Measurements from ENCODE around the gene PDE10A.

- TF ChIP-seq KLF16 (CRISPR knock-in tag; IDR thresholded peaks at IDR 0.05), result no peak
- no peak for TF ChIP-seq TAF1 (CRISPR knock-in tag; IDR thresholded peaks at IDR 0.05)
These were observed 41.2 kb upstream of the PDE10A start for GRCh38 chr6:165704045-165704748.

Measured in HepG2 (cell line).